ENCODE data around the gene CHMP4B. TPM values are rescaled to one million over a fixed set of nuclear protein-coding genes. Genes with fewer than 3 reads are reported as not detected.

The CHMP4B gene
- polyA plus RNA-seq, 1 experiment, result 65.3 TPM

- POLR2A ChIA-PET, result no interaction called here
- H3K36me3 ChIP-seq (ENCODE audit: control insufficient read depth, insufficient read depth, low read length), result peaks cover 3% of the 10 kb centered on the region; the same call in 1 of the 2 replicates
- TF ChIP-seq, protein P1, sequence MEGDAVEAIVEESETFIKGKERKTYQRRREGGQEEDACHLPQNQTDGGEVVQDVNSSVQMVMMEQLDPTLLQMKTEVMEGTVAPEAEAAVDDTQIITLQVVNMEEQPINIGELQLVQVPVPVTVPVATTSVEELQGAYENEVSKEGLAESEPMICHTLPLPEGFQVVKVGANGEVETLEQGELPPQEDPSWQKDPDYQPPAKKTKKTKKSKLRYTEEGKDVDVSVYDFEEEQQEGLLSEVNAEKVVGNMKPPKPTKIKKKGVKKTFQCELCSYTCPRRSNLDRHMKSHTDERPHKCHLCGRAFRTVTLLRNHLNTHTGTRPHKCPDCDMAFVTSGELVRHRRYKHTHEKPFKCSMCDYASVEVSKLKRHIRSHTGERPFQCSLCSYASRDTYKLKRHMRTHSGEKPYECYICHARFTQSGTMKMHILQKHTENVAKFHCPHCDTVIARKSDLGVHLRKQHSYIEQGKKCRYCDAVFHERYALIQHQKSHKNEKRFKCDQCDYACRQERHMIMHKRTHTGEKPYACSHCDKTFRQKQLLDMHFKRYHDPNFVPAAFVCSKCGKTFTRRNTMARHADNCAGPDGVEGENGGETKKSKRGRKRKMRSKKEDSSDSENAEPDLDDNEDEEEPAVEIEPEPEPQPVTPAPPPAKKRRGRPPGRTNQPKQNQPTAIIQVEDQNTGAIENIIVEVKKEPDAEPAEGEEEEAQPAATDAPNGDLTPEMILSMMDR (IDR thresholded peaks at IDR 0.05; ENCODE audit: insufficient read depth, low read depth, low read length), result no peak
- no peak for DNase-seq (ENCODE audit: low read depth)
- no peak overlapping the region for H3K4me3 ChIP-seq (ENCODE audit: low read depth, low read length)
- H3K27me3 ChIP-seq (ENCODE audit: control insufficient read depth, insufficient read depth, low read length), result no peaks in the 10 kb centered on the region
- CTCF ChIA-PET, result interaction anchor here (0.6 to 0.7 kb wide), 2 partner anchors 14 to 23 kb away, joined by 3 read pairs; no protein-coding TSS in a partner anchor
Measured at GRCh38 chr20:33767777-33768138, 43.4 kb upstream of the CHMP4B start.

GRCh38 chr20:33769043-33769442, 42.1 kb upstream of the CHMP4B start:
- H3K4me3 ChIP-seq (ENCODE audit: low read depth, low read length), result no peak overlapping the region
- CTCF ChIA-PET, result no interaction called here
- TF ChIP-seq, protein P1 (IDR thresholded peaks at IDR 0.05; ENCODE audit: insufficient read depth, low read depth, low read length), result no peak
- no peak for DNase-seq (ENCODE audit: low read depth)
- POLR2A ChIA-PET, result no interaction called here
- peaks cover 3% of the 10 kb centered on the region; the same call in 1 of the 2 replicates for H3K36me3 ChIP-seq (ENCODE audit: control insufficient read depth, insufficient read depth, low read length)
- no peaks in the 10 kb centered on the region for H3K27me3 ChIP-seq (ENCODE audit: control insufficient read depth, insufficient read depth, low read length)

- no peak for DNase-seq (ENCODE audit: low read depth)
- CTCF ChIA-PET, result no interaction called here
Measured at GRCh38 chr20:33770005-33770404, 41.1 kb upstream of the CHMP4B start.

DNA sequence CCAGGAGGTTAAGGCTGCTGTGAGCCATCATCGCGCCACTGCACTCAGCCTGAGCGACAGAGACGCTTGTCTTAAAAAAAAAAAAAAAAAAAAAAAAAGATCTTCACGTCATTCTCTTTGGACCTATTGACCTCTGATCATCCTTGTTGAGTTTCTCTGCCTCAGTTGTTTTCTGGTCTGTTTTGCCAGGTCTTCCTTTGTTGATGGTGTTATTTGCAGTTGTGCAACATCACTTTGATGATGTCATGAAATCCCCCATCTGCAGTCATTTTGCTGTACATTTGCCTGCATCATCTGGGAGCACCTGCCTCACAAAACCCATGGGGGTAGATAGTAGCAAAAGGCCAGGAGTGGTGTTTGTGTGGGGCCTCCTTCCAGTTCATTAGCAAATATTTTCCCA, 39.2 kb upstream of the CHMP4B start:
- Histone ChIP-seq H3K27me3 (ENCODE audit: control insufficient read depth, insufficient read depth, low read length) (no peaks in the 10 kb centered on the region), H3K36me3 (ENCODE audit: control insufficient read depth, insufficient read depth, low read length) (no peaks in the 10 kb centered on the region; the same call in 1 of the 2 replicates), H3K4me3 (ENCODE audit: low read depth, low read length) (no peak overlapping the region)
- ChIA-PET CTCF (no interaction called here), POLR2A (no interaction called here)
- TF ChIP-seq, protein P1 (IDR thresholded peaks at IDR 0.05; ENCODE audit: insufficient read depth, low read depth, low read length), result no peak
- no peak for DNase-seq (ENCODE audit: low read depth)

More at GRCh38 chr20:33770005-33770404, 41.1 kb upstream of the CHMP4B start:
- Histone ChIP-seq H3K36me3 (ENCODE audit: control insufficient read depth, insufficient read depth, low read length) (peaks cover 2% of the 10 kb centered on the region; the same call in 1 of the 2 replicates), H3K27me3 (ENCODE audit: control insufficient read depth, insufficient read depth, low read length) (no peaks in the 10 kb centered on the region), H3K4me3 (ENCODE audit: low read depth, low read length) (no peak overlapping the region)
- POLR2A ChIA-PET, result no interaction called here
- TF ChIP-seq, protein P1 (IDR thresholded peaks at IDR 0.05; ENCODE audit: insufficient read depth, low read depth, low read length), result no peak

- Histone ChIP-seq H3K36me3 (ENCODE audit: control insufficient read depth, insufficient read depth, low read length) (no peaks in the 10 kb centered on the region; the same call in 1 of the 2 replicates), H3K4me3 (ENCODE audit: low read depth, low read length) (no peak overlapping the region), H3K27me3 (ENCODE audit: control insufficient read depth, insufficient read depth, low read length) (no peaks in the 10 kb centered on the region)
- POLR2A ChIA-PET, result no interaction called here
- TF ChIP-seq, protein P1 (IDR thresholded peaks at IDR 0.05; ENCODE audit: insufficient read depth, low read depth, low read length), result no peak
- CTCF ChIA-PET, result no interaction called here
- DNase-seq (ENCODE audit: low read depth), result no peak
Measured at GRCh38 chr20:33772439-33772838, 38.7 kb upstream of the CHMP4B start.

All from BJ (cell line).